A172 (cell line): ENCODE measurements around the gene CD99L2. TPM values are rescaled to one million over a fixed set of nuclear protein-coding genes. Genes with fewer than 3 reads are reported as not detected.
"Not testable (repeated sequence)": the region's sequence is repeated elsewhere in the genome, so short reads cannot be mapped to it uniquely, and the experiment has no call there.

Experiments
- DNase-seq: peaks from one replicate; pipeline ENCODE4 v3.0.0-alpha.2; 2015; ENCODE audit warnings: low spot score
- total RNA-seq: library from RNA; depleted of rRNA; stranded (reverse); fragments of >200 nt; shearing (Covaris generic); gene quantifications from 2 replicates; pipeline ENCODE4 v1.2.3, GENCODE V29; 2014

CD99L2 gene
- total RNA-seq, 1 experiment from 2014 or later: 77.7 TPM

GRCh38 chrX:150856785-150857184 lies 41.7 kb downstream of the CD99L2 start:
- DNase-seq: no peak

DNA sequence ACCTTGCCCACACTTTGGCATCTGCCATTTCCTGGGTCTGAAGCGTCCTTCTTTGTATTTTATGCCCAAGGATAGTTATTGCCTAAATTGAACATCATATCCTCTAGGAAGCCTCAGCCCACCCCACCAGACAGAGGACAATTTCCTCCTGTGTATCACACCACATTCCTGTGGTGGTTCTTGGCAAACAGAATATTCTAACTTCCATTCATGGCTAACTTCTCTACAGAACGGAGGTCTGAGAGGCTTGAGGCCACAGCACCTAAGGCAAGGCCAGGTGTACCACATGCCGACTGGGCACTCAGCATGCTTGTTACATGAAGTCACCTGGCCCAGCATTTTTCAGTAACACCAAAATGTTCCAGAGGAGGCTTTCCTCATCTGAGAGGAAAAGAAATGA lies 42.4 kb downstream of the CD99L2 start:
- DNase-seq: no peak

- no peak for DNase-seq
Observed at GRCh38 chrX:150854856-150855255, 43.6 kb downstream of the CD99L2 start.

DNA sequence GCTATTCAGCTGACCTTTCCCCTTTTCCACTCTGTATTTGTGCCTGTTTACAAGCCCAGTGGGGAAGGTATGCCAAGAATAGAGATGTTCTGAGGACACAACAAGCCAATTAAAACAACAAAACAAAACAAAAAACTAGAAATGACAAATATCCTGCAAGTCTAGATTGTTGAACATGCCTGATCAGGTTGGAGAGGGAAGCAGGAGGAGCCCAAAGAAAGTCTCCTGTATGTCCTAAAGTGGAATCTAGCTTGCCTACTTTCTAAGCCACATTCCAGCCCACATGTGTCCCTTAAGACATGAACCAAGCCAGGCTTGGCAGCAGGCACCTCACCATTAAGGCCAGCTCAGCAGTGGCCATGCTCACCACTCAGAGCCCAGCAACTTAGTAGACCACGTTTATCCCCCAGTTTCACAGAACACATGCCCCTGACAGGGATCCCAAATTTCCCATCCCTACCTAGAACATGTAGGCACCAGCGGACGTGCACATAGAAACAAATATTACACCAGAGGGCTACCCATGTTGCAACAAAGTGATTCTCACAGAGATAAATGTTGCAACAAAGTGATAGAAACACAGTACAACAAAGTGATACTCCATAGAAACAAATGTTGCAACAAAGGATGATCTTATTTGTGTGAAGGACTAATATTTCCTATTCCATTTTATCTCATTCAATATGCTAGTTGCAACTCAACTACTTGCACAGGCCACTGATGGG lies 48.3 kb downstream of the CD99L2 start:
- DNase-seq: no peak

- no peak for DNase-seq
Observed at GRCh38 chrX:150849486-150849885, 49.0 kb downstream of the CD99L2 start.

- no peak for DNase-seq
Observed at GRCh38 chrX:150848914-150849365, 49.5 kb downstream of the CD99L2 start.

- DNase-seq: no peak
Observed at GRCh38 chrX:150847088-150847487, 51.4 kb downstream of the CD99L2 start.

DNA sequence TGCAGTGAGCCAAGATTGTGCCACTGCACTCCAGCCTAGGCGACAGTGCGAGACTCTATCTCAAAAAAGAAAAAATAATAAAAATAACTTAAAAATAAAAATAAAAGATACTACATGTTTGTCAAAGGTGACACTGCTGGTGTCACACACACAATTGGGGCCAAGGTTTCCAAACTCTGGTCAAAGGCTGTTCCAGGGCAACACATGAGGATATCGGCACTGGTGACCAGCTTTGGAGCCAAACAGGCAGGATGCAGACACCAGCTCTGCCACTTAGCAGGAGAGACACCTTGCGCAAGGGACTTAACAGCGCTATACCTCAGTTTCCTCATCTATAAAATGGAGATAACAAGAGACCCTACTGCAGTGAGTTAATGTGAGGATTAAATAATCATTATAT lies 52.3 kb downstream of the CD99L2 start:
- no peak for DNase-seq

GRCh38 chrX:150845091-150845490 lies 53.4 kb downstream of the CD99L2 start:
- DNase-seq: no peak

DNA sequence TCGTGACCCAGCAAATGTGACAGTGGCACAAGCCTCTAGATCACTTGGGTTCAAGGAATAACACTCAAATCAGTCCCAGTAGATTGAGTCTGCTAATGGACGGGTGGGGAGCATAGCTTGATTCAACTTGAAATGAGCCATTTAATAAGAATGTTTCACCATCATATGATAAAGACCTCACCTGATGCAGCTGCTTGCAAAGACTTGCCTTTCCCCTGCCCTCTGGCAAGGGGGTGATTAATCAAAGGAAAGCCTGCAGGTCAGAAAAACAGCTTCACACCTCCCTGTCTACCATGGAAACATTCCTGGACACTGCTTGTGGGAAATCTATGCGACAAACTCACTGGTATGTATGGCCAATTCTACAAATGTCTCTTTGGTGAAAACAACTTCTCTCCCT lies 54.5 kb downstream of the CD99L2 start:
- peak; percentile 16 for DNase-seq

GRCh38 chrX:150842198-150842685 lies 56.2 kb downstream of the CD99L2 start:
- DNase-seq: no peak

DNA sequence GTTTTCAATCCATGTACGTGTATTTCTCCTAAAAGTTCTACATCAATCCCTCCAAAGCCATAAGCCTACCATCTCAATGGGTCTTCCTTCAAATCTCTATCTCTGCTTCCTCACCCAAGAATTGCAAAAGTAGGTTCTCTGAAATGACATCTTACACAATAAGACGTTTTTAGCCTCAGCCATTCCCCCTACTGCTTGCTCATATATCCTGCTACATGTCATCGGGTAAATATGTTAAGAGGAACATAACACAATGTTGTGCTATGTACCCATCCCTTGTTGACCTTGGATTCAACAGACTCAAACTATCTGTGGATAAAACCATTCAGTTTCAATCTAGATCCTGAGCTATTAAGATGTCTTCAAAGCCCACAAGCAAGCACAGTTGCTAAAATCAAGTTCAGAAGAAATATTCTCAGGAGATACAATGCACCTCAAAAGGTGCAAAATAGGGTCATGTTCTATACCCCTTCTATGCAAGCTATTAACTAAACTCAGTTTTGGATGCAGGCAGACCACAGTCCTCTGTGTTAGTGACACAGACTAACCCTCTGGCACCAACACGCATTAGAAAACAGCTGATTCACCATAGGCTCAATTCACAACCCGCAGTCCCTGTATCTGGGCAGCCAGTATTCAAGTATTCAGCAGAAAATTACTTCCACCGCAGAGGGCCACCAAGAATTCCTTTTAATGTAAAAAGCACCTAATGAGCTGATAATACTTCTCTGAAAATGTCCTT lies 56.8 kb downstream of the CD99L2 start:
- DNase-seq: no peak

- no peak for DNase-seq
Observed at GRCh38 chrX:150837845-150838244, 60.6 kb downstream of the CD99L2 start.

DNA sequence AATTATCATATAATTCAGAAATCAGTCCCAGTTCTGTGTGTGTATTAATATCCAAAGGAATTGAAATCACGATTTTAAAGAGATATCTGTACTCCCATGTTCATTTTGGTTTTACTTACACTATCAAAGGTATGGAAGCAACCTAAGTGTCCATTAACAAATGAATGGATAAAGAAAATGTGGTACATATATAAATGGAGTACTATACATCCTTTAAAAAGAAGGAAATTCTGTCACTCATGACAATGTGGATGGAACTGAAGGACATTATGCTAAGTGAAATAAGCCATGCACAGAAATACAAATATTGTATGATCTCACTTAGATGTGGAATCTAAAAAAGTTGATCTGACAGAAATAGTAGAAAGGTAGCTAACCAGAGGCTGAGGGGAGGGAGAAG lies 63.8 kb downstream of the CD99L2 start:
- no peak for DNase-seq

DNA sequence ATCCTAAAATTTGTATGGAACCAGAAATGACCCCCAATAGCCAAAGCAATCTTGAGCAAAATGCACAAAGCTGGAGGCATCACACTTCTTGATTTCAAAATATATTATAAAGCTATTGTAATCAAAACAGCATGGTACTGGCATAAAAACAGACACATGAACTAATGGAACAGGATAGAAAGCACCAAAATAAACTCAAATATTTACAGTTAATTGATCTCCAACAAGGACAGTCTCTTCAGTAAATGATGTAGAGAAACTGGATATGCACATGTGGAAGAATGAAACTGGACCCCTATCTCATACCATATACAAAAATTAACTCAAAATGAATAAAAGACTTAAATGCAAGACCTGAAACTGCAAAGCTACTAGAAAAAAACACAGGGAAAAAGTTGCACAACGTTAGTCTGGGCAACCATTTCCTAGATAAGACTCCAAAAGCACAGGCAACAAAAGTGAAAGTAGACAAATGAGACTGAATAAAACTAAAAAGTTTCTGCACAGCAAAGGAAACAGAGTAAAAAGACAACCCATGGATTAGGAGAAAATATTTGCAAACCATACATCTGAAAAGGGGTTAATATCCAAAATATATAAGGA lies 64.9 kb downstream of the CD99L2 start:
- no peak for DNase-seq

- no peak for DNase-seq
Observed at GRCh38 chrX:150831863-150832262, 66.6 kb downstream of the CD99L2 start.

DNA sequence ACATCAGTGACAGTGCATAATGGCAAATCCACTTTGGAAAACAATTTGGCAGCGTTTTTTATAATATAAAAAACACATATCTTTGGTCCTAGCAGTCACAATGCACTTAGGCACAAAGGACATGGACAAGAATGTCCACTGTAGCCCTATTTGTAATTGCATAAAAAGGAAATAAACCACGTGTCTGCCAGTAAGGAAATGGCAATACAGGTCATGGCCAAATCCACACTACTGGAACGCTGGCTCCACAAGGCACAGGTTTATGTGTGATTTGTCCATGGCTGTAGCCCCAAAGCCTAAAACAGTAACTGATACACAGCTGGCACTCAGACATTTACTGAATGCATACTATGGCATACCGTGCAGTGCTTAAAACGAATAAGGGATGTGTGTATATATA lies 69.7 kb downstream of the CD99L2 start:
- no peak for DNase-seq

DNA sequence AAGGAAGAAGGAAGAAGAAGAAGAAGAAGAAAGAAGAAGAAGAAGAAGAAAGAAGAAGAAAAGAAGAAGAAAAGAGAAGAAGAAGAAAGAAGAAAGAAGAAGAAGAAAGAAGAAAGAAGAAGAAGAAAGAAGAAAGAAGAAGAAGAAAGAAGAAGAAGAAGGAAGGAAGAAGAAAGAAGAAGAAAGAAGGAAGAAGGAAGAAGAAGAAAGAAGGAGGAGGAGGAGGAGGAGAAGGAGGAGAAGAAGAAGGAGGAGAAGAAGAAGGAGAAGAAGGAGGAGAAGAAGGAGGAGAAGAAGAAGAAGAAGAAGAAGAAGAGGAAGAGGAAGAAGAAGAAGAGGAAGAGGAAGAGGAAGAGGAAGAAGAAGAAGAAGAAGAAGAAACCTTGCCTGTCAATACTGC lies 74.1 kb downstream of the CD99L2 start:
- not testable (repeated sequence) for DNase-seq

GRCh38 chrX:150823826-150824225 lies 74.6 kb downstream of the CD99L2 start:
- not testable (repeated sequence) for DNase-seq

- DNase-seq: no peak
Observed at GRCh38 chrX:150821971-150822370, 76.5 kb downstream of the CD99L2 start.

DNA sequence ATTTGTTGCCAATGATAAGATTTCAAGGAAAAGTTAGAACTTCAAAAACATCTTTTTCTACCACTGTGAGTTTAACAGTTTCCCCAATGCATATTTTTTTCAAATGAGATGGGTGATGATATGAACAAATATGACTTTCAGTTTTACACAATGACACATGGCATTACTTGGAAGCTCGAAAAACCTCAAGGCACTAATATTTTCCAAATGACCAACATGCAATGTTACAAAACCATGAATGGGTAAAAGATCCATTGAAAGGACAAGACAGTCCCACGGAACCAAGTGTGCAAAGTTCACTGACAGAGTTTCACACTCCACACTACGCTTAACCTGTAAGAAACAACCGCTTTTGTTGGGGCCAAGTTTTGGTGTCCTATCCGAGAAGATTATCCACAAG lies 84.5 kb downstream of the CD99L2 start:
- DNase-seq: no peak

- DNase-seq: no peak
Observed at GRCh38 chrX:150806827-150807226, 91.6 kb downstream of the CD99L2 start.

GRCh38 chrX:150805736-150806135 lies 92.7 kb downstream of the CD99L2 start:
- no peak for DNase-seq
